Loucy (cell line): ENCODE measurements around the gene CLECL1.

Experiments used
- H2AFZ ChIP-seq: fragments of 200-600 bp; sonication (generic); 2 replicates; pipeline ENCODE4 v1.6.0; 2016; ENCODE audit warnings: antibody characterized with exemption, mild to moderate bottlenecking, low read length, moderate library complexity
- H3F3A ChIP-seq: fragments of 200-600 bp; 2 replicates; pipeline ENCODE4 v1.6.0; 2016; ENCODE audit warnings: antibody characterized with exemption, low read depth, mild to moderate bottlenecking
- H3K27me3 ChIP-seq: fragments of 200-600 bp; sonication (generic); 2 replicates; pipeline ENCODE4 v1.6.1; 2014; ENCODE audit warnings: low read length, mild to moderate bottlenecking; ENCODE audit not compliant: insufficient read depth, poor library complexity, severe bottlenecking
- H3K36me3 ChIP-seq: fragments of 200-600 bp; sonication (generic); 2 replicates; pipeline ENCODE4 v1.6.1; 2016; ENCODE audit warnings: low read length; ENCODE audit not compliant: insufficient read depth
- H3K4me1 ChIP-seq: fragments of 200-600 bp; sonication (generic); 2 replicates; pipeline ENCODE4 v1.5.1; 2014; ENCODE audit warnings: low read length, mild to moderate bottlenecking; ENCODE audit not compliant: insufficient read depth, poor library complexity, severe bottlenecking
- H3K4me2 ChIP-seq: fragments of 200-600 bp; sonication (generic); 2 replicates; pipeline ENCODE4 v1.6.0; 2014; ENCODE audit warnings: antibody characterized with exemption, low read length, low read depth, mild to moderate bottlenecking; ENCODE audit not compliant: poor library complexity, severe bottlenecking
- H3K4me3 ChIP-seq: fragments of 200-600 bp; sonication (generic); 2 replicates; pipeline ENCODE4 v1.5.1; 2014; ENCODE audit warnings: low read length, mild to moderate bottlenecking, mixed read lengths; ENCODE audit not compliant: poor library complexity, severe bottlenecking
- H3K79me2 ChIP-seq: fragments of 200-600 bp; sonication (generic); 2 replicates; pipeline ENCODE4 v1.6.1; 2014; ENCODE audit warnings: low read length; ENCODE audit not compliant: insufficient read depth
- H3K9ac ChIP-seq: fragments of 200-600 bp; sonication (generic); 2 replicates; pipeline ENCODE4 v1.6.0; 2014; ENCODE audit warnings: mild to moderate bottlenecking, low read depth, low read length, moderate library complexity; ENCODE audit not compliant: poor library complexity, severe bottlenecking
- H3K9me2 ChIP-seq: fragments of 200-600 bp; sonication (generic); replicated peaks from 2 replicates; pipeline ENCODE4 v1.6.1; 2016; ENCODE audit warnings: low read depth, low read length, mixed read lengths
- H3K9me3 ChIP-seq: fragments of 200-600 bp; sonication (generic); 2 replicates; pipeline ENCODE4 v1.6.1; 2014; ENCODE audit warnings: mild to moderate bottlenecking, antibody characterized with exemption, low read length, low read depth; ENCODE audit not compliant: insufficient read depth
- H4K20me1 ChIP-seq: fragments of 200-600 bp; sonication (generic); 2 replicates; pipeline ENCODE4 v1.6.0; 2014; ENCODE audit warnings: antibody characterized with exemption, low read length, mild to moderate bottlenecking; ENCODE audit not compliant: insufficient read depth, poor library complexity, severe bottlenecking
- EZH2phosphoT487 ChIP-seq: fragments of 200-600 bp; IDR thresholded peaks from 2 replicates; pipeline ENCODE4 v1.6.1; 2018; ENCODE audit warnings: antibody characterized with exemption, mild to moderate bottlenecking, moderate library complexity, borderline replicate concordance
- TF ChIP-seq, protein P1 (sequence below): fragments of 200-600 bp; sonication (generic); conservative IDR thresholded peaks from 2 replicates; pipeline ENCODE4 v1.5.1; 2014; ENCODE audit warnings: mild to moderate bottlenecking, antibody characterized with exemption, low read length

The CLECL1 gene

DNA sequence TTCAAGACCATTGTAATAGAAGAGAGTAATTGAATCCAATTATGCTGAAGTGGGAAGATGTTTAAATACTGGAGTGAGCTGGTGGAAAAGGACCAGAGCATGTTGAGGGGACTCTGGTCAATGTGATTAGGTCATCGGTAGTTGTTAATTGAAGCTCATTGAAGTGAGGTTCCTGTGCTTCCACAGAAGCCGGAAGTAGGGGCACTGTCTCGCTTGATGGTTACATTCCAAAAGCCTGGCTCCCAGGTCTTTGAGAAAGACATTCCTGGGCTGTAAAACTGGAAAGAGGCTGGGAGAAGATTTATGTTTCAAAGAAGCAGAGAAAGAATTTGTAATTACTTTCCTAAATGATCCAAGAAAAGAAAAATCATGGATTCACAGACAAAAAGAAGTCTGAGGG, 12.3 kb upstream of the CLECL1 start:
- Histone ChIP-seq H3K79me2 (no peaks in the 10 kb centered on the region), H3K9me2 (no peaks in the 10 kb centered on the region), H3K9me3 (no peaks in the 10 kb centered on the region), H3K36me3 (no peaks in the 10 kb centered on the region), H3K4me3 (no peak overlapping the region), H3K4me1 (peaks cover 16% of the 10 kb centered on the region), H2AFZ (no peak overlapping the region), H3K4me2 (no peak overlapping the region), H3F3A (no peaks in the 10 kb centered on the region), H4K20me1 (no peaks in the 10 kb centered on the region), H3K27me3 (no peaks in the 10 kb centered on the region), H3K9ac (no peak overlapping the region)
- TF ChIP-seq, protein P1, sequence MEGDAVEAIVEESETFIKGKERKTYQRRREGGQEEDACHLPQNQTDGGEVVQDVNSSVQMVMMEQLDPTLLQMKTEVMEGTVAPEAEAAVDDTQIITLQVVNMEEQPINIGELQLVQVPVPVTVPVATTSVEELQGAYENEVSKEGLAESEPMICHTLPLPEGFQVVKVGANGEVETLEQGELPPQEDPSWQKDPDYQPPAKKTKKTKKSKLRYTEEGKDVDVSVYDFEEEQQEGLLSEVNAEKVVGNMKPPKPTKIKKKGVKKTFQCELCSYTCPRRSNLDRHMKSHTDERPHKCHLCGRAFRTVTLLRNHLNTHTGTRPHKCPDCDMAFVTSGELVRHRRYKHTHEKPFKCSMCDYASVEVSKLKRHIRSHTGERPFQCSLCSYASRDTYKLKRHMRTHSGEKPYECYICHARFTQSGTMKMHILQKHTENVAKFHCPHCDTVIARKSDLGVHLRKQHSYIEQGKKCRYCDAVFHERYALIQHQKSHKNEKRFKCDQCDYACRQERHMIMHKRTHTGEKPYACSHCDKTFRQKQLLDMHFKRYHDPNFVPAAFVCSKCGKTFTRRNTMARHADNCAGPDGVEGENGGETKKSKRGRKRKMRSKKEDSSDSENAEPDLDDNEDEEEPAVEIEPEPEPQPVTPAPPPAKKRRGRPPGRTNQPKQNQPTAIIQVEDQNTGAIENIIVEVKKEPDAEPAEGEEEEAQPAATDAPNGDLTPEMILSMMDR = no peak
- TF ChIP-seq EZH2phosphoT487 = no peak

DNA sequence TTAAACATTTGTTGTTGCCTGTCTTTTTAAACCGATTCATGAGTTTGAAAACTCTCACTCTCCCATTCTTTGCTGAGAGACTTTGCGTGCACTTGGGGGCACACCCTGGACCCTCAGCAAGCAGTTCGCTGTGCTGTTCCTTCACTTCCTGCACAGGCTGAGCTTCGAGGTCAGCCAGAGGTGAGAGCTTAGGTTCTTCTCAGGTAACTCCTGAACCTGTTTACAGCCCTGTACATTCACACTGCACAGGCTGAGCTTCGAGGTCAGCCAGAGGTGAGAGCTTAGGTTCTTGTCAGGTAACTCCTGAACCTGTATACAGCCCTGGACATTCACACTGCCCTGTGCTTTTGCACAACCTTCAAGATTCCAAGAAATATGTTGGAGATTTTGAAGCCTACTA, 9.8 kb upstream of the CLECL1 start:
- no peaks in the 10 kb centered on the region for H3K36me3 ChIP-seq
- H3F3A ChIP-seq = no peaks in the 10 kb centered on the region
- H3K9me3 ChIP-seq = no peaks in the 10 kb centered on the region
- no peaks in the 10 kb centered on the region for H4K20me1 ChIP-seq
- H3K4me1 ChIP-seq = peaks cover 16% of the 10 kb centered on the region
- H3K4me3 ChIP-seq = no peak overlapping the region
- no peaks in the 10 kb centered on the region for H3K9me2 ChIP-seq
- H2AFZ ChIP-seq = peak overlapping the region; percentile 26; the same call in 1 of the 2 replicates
- peak overlapping the region; percentile 26 for H3K4me2 ChIP-seq
- H3K27me3 ChIP-seq = no peaks in the 10 kb centered on the region
- TF ChIP-seq, protein P1 = no peak
- no peak for TF ChIP-seq EZH2phosphoT487
- no peak overlapping the region for H3K9ac ChIP-seq
- no peaks in the 10 kb centered on the region for H3K79me2 ChIP-seq

DNA sequence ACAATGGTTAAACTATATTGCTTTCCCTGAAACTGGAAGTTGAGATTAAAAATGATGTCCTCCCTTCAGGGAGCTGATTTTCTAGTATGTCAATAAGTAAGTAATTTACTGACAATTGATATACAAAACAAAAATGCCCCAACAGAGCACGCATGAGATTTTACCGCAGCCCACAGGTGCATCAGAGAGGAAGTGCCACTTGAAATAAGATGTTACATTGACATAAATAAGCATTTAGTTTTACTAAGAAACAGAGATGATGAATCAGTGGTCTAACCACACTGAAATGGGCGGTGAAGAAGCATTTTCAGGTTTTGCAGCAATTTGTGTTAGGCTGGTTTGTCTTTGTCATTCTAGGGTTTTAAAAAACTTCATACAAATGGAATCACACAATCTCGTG, 8.8 kb upstream of the CLECL1 start:
- no peaks in the 10 kb centered on the region for H3F3A ChIP-seq
- H3K4me3 ChIP-seq = no peak overlapping the region
- H3K27me3 ChIP-seq = no peaks in the 10 kb centered on the region
- no peaks in the 10 kb centered on the region for H3K79me2 ChIP-seq
- no peak overlapping the region for H3K9ac ChIP-seq
- no peak for TF ChIP-seq EZH2phosphoT487
- TF ChIP-seq, protein P1 = no peak
- H3K9me3 ChIP-seq = no peaks in the 10 kb centered on the region
- H3K4me1 ChIP-seq = peaks cover 25% of the 10 kb centered on the region
- H3K36me3 ChIP-seq = no peaks in the 10 kb centered on the region
- H2AFZ ChIP-seq = no peak overlapping the region
- H3K9me2 ChIP-seq = no peaks in the 10 kb centered on the region
- no peak overlapping the region for H3K4me2 ChIP-seq
- no peaks in the 10 kb centered on the region for H4K20me1 ChIP-seq
